ENCODE data around the gene NFYC.

DNA sequence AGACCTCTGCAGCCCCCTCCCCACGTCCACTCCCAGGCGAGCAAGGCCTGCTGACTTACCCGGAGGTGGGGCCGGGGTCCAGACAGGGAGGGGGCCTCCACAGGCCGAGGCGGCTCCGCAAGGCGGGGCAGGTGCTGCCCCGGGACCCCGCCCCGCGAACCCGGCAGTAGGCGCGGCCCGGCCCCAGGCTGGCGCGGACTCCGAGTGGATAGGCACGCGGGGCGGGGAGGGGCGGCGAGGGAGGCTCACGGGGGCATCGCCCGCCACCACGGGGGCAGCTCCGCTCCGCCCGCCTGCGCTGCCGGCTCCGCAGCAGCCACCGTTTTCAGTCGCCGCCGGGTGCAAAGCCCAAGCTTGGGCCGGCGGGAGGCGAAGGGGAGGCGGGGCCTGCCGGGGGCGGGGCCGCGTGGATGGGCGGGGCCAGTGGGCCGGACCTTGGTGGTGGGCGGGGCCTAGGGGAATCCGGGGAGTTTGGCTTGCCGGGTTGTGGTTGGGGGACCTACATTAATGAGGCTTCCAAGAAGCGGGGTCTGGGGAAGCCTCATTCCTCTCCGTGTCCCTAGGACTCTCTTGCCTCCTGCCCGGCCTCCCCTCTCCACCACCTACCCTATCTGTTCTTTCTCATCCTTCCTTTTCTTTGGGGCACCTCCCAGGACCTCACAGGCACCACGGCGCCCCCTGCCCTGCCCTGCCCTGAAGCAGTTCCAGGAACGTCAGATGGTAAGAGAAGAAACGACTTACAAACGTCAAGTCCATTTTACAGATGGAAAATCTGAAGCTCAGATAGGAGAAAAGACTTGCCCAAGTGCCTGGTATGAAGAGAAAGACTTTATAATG is 26.0 kb upstream of the NFYC start, which contains the start of gene RIMS3:
- TF ChIP-seq, protein P1, sequence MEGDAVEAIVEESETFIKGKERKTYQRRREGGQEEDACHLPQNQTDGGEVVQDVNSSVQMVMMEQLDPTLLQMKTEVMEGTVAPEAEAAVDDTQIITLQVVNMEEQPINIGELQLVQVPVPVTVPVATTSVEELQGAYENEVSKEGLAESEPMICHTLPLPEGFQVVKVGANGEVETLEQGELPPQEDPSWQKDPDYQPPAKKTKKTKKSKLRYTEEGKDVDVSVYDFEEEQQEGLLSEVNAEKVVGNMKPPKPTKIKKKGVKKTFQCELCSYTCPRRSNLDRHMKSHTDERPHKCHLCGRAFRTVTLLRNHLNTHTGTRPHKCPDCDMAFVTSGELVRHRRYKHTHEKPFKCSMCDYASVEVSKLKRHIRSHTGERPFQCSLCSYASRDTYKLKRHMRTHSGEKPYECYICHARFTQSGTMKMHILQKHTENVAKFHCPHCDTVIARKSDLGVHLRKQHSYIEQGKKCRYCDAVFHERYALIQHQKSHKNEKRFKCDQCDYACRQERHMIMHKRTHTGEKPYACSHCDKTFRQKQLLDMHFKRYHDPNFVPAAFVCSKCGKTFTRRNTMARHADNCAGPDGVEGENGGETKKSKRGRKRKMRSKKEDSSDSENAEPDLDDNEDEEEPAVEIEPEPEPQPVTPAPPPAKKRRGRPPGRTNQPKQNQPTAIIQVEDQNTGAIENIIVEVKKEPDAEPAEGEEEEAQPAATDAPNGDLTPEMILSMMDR (IDR thresholded peaks at IDR 0.05), result no peak
- peak in 1 of 4 donors; percentile 38 for TF ChIP-seq POLR2A (IDR thresholded peaks at IDR 0.05)
